Measurements from ENCODE around the gene TNC.

Gene TNC

DNA sequence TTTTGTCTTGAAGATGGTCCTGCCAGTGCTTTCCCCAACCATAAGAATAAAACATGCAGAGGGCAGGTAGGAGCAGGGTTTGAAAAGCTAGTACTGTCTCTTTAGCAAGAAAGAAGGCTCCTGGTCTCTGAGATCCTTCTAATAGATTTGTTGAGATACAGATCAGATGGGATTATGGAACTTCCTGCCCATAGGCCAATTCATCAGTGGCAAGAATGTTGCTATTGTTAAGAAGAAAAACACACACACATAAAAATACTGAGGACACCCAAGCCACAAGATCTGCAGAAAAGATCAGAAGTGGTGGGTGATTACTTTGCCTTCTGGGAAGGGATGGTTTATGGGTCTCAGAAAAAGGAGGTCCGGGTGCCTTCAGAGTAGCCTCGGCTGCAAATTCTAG is 59.8 kb downstream of the TNC start:
- in situ Hi-C loops (cut with HindIII; ENCODE audit: low sequenced_read_pairs) = no loop called here

- in situ Hi-C loops (cut with HindIII; ENCODE audit: low sequenced_read_pairs) = no loop called here
Measured at GRCh38 chr9:115057559-115057958, 60.4 kb downstream of the TNC start.

- in situ Hi-C loops (cut with HindIII; ENCODE audit: low sequenced_read_pairs) = no loop called here
Measured at GRCh38 chr9:115050002-115050490, 67.9 kb downstream of the TNC start.

- in situ Hi-C loops (cut with HindIII; ENCODE audit: low sequenced_read_pairs) = no loop called here
Measured at GRCh38 chr9:115046824-115047223, 71.1 kb downstream of the TNC start.

DNA sequence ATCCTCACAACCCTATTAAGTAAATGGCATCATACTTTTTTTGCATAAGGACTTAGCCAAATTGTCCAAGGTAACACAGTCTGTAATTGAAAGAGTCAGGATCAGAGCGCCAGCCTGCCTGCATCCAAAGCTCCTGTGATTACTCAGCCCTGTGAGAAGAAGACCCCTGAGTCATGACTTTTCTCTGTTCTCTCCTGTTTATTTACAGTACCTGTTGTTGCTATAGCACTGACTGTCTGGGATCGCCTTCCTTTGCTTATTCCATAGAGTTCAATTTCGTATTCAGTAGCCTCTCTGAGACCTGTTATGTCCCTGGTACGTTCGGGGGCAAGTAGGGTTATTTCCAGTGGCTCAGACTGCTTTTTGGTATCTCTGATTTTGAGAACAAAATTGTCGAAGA is 71.8 kb downstream of the TNC start:
- in situ Hi-C loops (cut with HindIII; ENCODE audit: low sequenced_read_pairs) = no loop called here

DNA sequence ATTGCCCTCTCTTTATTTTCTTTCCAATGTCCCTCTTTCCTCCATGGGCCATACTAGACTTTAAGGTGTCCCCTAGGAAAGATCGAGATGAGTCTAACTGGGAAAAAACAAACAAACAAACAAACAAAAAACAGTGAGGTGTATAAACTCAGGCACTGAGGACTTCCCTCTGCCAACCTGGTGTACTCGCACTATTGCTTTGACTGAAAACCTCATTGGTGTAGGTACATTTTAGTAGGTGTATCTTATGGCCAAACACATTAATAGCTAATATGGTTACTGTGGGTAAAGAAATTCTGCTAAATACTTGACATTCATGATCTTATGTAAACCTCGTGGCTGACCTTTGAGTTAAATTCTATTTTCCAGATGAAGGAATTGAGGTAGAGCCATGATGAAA is 74.3 kb downstream of the TNC start:
- in situ Hi-C loops (cut with HindIII; ENCODE audit: low sequenced_read_pairs) = no loop called here

GRCh38 chr9:115042781-115043509 is 75.0 kb downstream of the TNC start:
- in situ Hi-C loops (cut with HindIII; ENCODE audit: low sequenced_read_pairs) = no loop called here

- in situ Hi-C loops (cut with HindIII; ENCODE audit: low sequenced_read_pairs) = no loop called here
Measured at GRCh38 chr9:115039516-115040120, 78.3 kb downstream of the TNC start.

GRCh38 chr9:115038178-115038577 is 79.8 kb downstream of the TNC start:
- in situ Hi-C loops (cut with HindIII; ENCODE audit: low sequenced_read_pairs) = no loop called here

- in situ Hi-C loops (cut with HindIII; ENCODE audit: low sequenced_read_pairs) = no loop called here
Measured at GRCh38 chr9:115036691-115037090, 81.3 kb downstream of the TNC start.

GRCh38 chr9:115035841-115036612 is 81.9 kb downstream of the TNC start:
- in situ Hi-C loops (cut with HindIII; ENCODE audit: low sequenced_read_pairs) = no loop called here

GRCh38 chr9:115034801-115035200 is 83.2 kb downstream of the TNC start:
- in situ Hi-C loops (cut with HindIII; ENCODE audit: low sequenced_read_pairs) = no loop called here

DNA sequence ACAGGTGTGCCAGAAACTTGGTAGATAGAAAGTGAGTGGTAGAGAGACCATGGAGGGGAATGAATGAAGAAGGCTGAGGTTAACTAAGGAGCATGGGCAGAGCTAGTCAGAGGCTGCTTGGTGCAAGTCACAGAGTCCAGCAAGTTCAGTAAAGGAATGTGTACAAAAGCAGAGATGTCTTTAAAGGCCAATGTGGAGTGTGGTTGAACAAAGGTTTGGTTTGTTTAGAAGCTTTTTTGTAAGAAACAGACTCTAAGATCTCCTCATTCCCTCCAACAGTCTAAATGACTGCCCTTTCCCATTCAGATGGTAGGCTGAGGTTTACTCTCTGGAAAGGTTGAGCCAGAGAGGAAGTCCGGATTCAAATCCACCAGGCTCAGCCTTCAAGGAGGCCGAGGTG is 84.2 kb downstream of the TNC start:
- in situ Hi-C loops (cut with HindIII; ENCODE audit: low sequenced_read_pairs) = no loop called here

GRCh38 chr9:115032296-115032695 is 85.7 kb downstream of the TNC start:
- in situ Hi-C loops (cut with HindIII; ENCODE audit: low sequenced_read_pairs) = no loop called here

- in situ Hi-C loops (cut with HindIII; ENCODE audit: low sequenced_read_pairs) = no loop called here
Measured at GRCh38 chr9:115030006-115030405, 88.0 kb downstream of the TNC start.

DNA sequence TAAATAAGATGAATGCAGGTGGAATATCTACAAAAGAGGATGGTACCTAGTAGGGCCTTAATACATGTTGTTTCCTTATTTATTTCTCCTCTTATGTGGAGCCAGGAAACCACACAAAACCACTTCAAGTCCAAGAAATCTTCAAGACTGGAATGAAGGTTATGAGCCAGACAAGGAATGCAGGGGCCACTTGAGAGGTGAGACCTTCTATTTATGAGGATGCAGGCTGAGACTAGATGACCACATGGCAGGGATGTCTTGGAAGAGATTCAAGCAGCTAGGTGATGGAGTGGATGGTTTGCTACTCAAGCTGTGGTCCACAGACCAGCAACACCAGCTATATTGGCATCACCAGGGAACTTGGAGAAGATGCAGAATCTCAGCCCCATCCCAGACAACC is 92.2 kb downstream of the TNC start:
- in situ Hi-C loops (cut with HindIII; ENCODE audit: low sequenced_read_pairs) = no loop called here

DNA sequence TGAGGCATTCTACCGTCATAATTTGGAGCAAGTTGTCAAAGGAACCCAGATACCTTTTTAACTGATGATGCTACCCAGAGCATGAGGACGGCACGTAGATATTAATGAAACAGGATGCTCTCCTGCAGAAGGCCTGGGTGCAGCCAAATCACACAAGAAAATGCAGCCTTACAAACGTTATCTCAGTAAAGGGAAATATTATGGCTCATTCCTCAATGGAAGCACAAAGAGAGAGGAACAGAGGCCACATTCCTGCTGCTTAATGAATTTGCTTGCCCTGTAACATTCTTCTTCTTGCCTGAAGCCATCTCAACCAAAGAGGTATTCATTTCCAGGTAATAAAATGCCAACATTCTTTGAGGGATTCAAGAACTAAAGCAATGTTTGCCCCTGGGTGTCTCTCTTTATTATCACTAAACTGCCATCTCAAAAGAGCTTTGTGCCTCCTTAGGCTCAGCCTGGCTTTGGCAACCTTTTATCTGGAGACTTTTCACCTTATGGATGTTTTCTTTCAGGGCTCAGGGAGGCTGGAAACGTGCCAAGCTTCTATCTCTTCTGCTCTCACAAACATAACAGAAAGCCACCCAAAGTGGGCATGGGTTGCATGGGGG is 92.9 kb downstream of the TNC start:
- in situ Hi-C loops (cut with HindIII; ENCODE audit: low sequenced_read_pairs) = loop anchor here (5.0 to 25.0 kb wide), 2 partner anchors 358 to 588 kb away; no protein-coding TSS in a partner anchor

DNA sequence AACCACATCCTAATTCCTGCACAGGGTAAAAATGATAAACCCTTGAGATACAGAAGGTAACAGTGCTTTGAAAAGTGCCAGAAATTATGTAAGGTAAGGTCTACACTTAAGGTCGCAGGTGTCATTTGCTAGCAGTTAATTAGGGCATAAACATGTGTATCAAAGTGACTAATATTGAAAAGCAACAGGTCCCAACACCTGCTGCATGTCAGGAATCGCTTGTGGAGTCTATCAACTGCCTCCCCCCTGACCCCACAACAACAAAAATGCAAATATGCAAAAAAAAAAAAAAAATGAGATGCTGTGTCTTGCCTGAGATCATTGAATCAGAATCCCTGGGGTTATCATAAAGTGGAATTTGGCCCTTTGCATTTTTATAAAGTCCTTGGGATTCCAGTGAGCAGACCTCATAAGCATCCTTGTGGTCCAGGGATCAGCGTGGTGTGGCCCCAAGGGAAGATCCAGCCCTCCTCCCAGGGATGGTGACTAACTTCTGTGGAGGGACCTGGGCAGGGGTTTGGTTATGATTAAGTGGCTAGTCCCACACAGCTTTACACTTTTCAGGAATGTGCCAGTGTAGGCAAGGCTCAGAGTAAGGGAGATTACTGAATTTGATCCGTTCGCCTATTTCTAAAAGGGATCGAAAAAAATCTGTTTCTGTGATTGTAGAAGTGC is 95.1 kb downstream of the TNC start:
- in situ Hi-C loops (cut with HindIII; ENCODE audit: low sequenced_read_pairs) = loop anchor here (5.0 to 25.0 kb wide), 2 partner anchors 356 to 586 kb away; no protein-coding TSS in a partner anchor

DNA sequence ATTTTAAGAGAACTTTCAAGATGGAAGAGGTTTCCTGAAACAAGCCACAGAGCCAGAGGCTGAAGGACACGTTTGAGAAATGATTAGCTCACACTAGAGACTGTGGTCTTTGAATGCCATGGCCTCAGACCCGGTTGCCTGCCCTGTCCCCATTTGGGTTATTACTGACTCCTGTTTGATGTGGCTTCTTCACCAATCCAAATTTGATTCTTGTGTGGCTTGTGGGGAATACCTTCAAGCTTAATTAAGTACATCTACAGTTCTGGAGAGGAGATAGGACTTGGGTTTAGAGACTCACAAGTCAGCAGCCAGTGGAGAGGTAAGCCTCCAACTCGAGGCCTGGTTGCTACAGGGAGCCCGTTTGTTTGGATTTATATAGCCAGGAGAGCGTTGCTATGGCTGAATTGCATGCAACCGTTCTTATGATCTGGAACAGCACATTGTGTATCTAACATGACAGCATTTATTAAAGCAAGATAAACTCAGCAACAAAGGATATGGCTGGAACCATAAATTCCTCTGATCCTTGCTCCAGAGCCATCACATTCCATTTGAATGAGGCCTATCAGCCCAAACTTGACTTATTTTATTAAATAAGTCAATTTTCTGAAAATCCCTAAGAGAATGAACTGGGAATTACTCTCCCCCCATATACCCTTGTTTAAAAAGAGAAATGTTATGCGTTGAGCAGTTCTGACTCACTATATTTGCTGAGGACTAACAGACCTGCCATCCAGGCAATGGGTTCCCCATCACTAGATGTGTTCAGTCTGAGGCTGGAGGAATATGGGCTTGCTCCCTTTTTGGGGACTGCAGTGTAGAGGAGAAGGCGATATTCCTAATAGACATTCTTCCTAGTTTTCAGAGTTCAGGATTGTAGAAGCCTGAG is 99.2 kb downstream of the TNC start:
- in situ Hi-C loops (cut with HindIII; ENCODE audit: low sequenced_read_pairs) = loop anchor here (25.0 kb wide), 1 partner anchor 581 kb away; no protein-coding TSS in a partner anchor

GRCh38 chr9:115016344-115016743 is 101.6 kb downstream of the TNC start:
- in situ Hi-C loops (cut with HindIII; ENCODE audit: low sequenced_read_pairs) = loop anchor here (25.0 kb wide), 1 partner anchor 579 kb away; no protein-coding TSS in a partner anchor

Measured in endothelial cell of hepatic sinusoid (primary cell).